Renal pelvis (tissue), 4 donors: ENCODE data around the gene CDH18. TPM values are rescaled to one million over a fixed set of nuclear protein-coding genes. Genes with fewer than 3 reads are reported as not detected.

Experiments
- DNase-seq: peaks from one replicate; pipeline ENCODE4 v3.0.0-alpha.2; 2013
- polyA plus RNA-seq, 3 donors: library from polyadenylated mRNA; unstranded; fragments of 120-200 nt; gene quantifications; one replicate each; pipeline ENCODE4 v1.2.1, GENCODE V29; 2013; ENCODE audit not compliant: insufficient read length in 3 of 3

CDH18 gene
- polyA plus RNA-seq, 3 donors, result 0.64 to 1.5 (median 1.1) TPM

GRCh38 chr5:19733612-19734495, 254.1 kb downstream of the CDH18 start:
- no peak for DNase-seq

DNA sequence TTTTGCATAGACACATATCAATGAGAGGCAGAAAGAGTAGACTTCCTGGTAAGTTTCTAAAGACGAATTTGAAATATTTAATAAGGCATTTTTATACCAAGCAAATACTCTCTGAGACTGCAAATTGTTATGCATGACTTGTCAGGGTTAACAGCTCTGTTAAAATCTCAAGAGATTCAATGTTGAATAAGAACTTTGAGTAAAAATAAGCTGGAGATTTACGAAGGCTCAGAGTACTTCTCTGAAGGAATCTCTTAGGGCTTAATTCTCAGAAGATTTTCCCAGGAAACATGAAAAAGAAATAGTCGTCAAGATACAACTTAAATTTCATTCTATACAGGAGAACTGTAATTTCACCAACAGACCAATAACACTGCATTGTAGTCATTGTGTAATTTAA, 259.4 kb downstream of the CDH18 start:
- DNase-seq, result no peak

GRCh38 chr5:19719109-19719508, 268.9 kb downstream of the CDH18 start:
- DNase-seq, result no peak

DNA sequence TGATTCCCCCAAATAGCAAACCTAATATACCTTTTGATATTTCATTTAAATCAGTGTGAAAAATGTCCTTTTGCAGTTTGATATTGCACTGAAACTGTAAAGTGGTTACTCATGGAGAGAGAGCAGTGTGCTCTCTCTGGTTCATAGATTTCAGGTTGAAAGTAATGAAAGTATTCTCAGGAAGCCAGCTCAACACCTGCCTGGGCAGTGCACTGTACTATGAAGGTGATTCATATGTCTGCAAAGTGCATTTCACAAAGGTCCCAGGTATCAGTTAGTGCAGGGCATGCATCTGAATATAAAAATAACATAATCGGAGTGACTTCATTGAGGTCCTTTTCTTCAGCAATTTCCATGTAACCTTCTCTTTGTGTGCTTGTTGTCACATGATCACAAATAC, 274.3 kb downstream of the CDH18 start:
- no peak for DNase-seq

GRCh38 chr5:19709403-19709802, 278.6 kb downstream of the CDH18 start:
- no peak for DNase-seq

DNA sequence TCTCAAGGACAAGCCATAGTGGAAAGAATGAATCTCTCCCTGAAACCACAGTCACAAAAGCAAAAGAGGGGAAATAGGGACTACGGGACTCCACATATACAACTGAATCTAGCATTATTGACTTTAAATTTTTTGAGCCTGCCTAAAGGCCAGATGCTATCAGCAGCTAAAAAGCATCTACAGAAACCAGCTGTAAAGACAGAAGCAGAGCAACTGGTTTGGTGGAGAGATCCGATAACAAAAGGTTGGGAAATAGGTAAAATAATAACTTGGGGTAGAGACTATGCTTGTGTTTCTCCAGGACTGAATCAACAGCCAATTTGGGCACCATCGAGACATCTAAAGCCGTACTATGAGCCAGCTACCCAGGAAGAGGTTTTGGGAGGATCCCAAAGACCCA, 281.2 kb downstream of the CDH18 start:
- no peak for DNase-seq

- DNase-seq, result no peak
Observed at GRCh38 chr5:19701731-19702130, 286.3 kb downstream of the CDH18 start.

DNA sequence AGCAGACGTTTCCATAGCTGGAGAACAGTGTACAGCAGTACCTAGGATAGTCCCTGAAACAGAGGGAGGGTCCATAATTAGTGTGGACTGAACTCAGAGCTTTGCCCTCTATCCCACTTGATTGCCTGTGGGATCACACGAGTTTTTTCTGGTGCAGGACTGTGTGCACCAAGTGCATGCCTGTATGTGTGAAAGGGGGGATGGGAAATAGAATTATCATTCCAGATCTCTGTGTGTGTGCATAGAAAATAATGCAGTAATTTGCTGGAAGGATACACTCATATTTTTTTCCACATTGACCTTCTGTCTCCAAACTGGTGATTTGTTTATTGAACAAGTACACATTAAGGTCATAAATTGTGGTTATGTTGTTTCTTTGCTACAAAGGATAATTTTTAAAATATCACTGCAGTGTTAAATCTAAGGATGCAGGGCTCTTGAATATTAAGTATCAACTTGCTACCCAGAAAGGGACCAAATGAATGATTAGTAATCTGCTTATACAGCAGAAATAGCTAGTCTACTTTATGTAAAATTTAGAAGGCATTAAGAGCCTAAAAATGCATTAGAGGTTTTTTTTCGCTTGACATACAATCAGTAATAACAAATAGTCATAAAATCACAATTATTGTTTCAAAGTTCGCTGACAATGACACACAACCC, 292.9 kb downstream of the CDH18 start:
- no peak for DNase-seq

- no peak for DNase-seq
Observed at GRCh38 chr5:19690978-19691377, 297.0 kb downstream of the CDH18 start.

GRCh38 chr5:19685473-19685872, 302.5 kb downstream of the CDH18 start:
- no peak for DNase-seq

- no peak for DNase-seq
Observed at GRCh38 chr5:19676895-19677294, 311.1 kb downstream of the CDH18 start.

DNA sequence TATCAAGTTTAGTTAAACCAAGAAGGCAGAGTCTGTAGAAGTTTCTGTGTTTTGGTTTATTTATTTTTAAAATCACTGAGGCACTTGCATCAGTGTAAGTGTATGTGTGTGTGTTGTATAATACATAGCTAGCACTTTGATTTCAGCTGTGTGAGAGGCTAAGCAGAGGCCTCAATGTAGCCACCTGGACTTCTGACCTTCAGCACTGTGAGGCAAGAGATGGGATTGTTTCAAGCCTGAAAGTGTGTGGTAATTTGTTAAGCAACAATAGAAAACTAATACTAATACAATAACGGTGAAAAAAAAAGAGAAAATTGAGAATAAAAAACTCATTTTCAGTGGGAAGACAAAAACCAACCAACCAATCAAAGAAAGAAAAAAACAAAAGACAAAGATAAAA, 327.3 kb downstream of the CDH18 start:
- no peak for DNase-seq

DNA sequence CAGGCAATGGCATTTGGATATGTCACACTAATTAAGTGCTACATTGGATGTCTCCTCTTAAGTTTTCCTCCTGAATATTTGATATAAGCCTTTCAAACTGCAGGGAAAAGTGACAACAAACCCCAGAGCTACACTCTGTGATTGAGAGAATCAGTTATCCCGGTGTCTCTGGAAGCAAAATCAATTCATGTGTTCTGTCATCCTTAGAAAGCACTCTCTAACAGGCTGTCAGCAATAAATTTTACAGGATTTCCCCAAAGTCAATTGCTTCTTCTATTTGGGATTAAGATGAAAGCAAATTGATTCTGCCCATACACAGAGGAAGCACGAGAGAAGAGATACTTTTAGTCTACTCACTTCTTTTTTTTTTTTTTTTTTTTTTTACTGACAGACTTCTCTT, 332.4 kb downstream of the CDH18 start:
- DNase-seq, result no peak

GRCh38 chr5:19638461-19638860, 349.5 kb downstream of the CDH18 start:
- no peak for DNase-seq

- no peak for DNase-seq
Observed at GRCh38 chr5:19630876-19631275, 357.1 kb downstream of the CDH18 start.

DNA sequence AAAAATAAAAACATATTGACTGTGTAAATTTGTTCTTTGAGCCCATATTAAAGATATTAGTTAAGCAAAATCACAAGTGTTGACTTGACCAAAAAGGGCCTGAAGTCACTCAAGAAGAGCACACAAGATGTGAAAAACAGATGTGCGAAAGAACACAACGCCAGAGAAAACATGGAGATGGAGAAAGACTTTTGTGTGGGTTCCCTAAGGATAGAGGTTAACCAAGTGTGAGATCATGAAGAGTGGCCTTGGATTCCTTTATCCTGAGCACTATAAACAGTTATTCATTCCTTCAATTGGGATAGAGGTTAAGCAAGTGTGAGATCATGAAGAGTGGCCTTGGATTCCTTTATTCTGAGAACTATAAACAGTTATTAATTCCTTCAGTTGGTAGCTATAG, 361.8 kb downstream of the CDH18 start:
- DNase-seq, result no peak

- DNase-seq, result no peak
Observed at GRCh38 chr5:19625562-19625961, 362.4 kb downstream of the CDH18 start.

GRCh38 chr5:19619571-19619970, 368.4 kb downstream of the CDH18 start:
- no peak for DNase-seq

DNA sequence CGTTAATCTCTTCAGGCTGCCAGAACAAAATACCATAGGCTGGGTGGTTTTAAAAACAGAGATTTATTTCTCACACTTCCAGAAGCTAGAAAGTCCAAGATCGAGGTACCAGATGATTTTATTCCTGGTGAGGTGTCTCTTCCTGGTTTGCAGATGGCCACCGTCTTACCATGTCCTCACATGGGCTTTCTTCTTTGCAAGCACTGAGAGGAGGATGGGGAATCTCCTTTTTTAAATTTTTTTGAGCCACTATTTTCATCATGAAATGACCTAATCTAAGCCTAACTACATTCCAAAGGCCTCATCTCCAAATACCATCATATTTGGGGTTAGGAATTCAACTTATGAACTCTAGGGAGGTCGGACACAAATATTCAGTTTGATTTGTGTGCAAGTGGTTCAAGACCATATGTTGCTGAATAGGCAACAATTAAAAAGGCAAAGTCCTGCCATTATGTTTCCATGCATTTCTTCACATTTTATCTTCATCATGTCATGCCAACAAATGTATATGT, 371.2 kb downstream of the CDH18 start:
- no peak for DNase-seq

GRCh38 chr5:19615661-19616060, 372.3 kb downstream of the CDH18 start:
- DNase-seq, result no peak

- no peak for DNase-seq
Observed at GRCh38 chr5:19615071-19615470, 372.9 kb downstream of the CDH18 start.

DNA sequence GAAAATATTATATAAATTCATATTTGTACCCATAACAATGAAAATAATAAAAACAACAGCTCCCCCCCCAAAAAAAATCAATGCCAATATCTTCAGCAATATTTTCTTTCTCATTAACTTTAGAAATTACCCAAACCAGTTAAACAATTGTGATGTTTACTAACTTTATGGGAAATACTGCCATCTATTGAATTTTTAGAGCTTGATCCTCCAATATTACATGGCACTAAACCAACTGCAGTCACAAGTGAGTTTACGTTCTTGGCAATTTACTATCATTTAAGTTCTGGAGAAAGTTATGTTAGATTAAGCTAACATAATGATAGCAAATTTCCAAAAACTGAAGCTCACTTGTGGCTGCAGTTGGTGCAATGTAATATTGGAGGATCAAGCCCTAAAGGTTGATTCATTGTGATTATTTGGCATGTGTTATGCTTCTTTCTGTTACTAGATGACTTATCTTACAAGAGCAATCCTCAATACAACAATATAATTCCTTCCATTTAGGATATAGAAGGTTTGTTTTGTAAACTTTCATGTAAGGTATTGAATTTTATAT, 379.5 kb downstream of the CDH18 start:
- DNase-seq, result no peak

- no peak for DNase-seq
Observed at GRCh38 chr5:19605846-19606407, 382.1 kb downstream of the CDH18 start.
